KOPT-K1 (cell line): ENCODE data around the gene CPED1.
"Not testable (repeated sequence)": the region's sequence is repeated elsewhere in the genome, so short reads cannot be mapped to it uniquely, and the experiment has no call there.

Source experiments
- H3K27ac ChIP-seq: fragments of 200-600 bp; sonication (generic); 2 replicates; pipeline ENCODE4 v1.5.1; 2016; ENCODE audit warnings: antibody characterized with exemption, mild to moderate bottlenecking, low read depth, low read length; ENCODE audit not compliant: poor library complexity, severe bottlenecking
- H3K36me3 ChIP-seq: fragments of 200-600 bp; sonication (generic); 2 replicates; pipeline ENCODE4 v1.5.1; 2017; ENCODE audit warnings: antibody characterized with exemption, mild to moderate bottlenecking, low read length, moderate library complexity; ENCODE audit not compliant: insufficient read depth
- H3K9me3 ChIP-seq: fragments of 200-600 bp; sonication (generic); 2 replicates; pipeline ENCODE4 v1.5.1; 2017; ENCODE audit warnings: antibody characterized with exemption, low read length, mild to moderate bottlenecking; ENCODE audit not compliant: insufficient read depth, poor library complexity, severe bottlenecking

Gene CPED1

DNA sequence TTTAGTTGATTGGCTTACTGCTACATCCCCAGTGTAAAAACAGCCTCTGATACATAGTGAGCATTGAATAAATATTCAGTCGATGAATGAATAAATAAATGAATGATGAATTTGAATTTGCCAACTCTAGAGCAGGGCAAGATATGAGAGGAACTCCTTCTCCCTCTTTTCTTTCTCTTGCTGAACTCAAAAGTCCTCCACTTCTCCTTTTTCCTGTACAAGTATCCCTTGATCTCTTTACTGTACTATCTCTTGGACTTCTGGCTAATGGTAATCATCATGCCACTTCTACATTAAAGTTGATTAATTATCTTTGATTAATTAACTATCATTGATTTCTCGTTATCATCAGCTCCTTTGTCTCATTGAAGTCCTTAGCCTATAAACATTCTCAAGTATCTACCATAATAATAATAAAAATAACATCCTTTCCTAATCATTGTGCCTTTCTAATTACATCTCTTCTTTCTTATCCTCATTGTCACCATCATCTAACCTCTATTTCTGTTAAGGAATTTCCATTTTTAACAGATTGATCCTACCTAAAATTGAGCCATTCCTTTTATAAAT, 10.6 kb downstream of the CPED1 start:
- H3K27ac ChIP-seq = no peak overlapping the region
- H3K9me3 ChIP-seq = no peaks in the 10 kb centered on the region
- H3K36me3 ChIP-seq = no peaks in the 10 kb centered on the region

DNA sequence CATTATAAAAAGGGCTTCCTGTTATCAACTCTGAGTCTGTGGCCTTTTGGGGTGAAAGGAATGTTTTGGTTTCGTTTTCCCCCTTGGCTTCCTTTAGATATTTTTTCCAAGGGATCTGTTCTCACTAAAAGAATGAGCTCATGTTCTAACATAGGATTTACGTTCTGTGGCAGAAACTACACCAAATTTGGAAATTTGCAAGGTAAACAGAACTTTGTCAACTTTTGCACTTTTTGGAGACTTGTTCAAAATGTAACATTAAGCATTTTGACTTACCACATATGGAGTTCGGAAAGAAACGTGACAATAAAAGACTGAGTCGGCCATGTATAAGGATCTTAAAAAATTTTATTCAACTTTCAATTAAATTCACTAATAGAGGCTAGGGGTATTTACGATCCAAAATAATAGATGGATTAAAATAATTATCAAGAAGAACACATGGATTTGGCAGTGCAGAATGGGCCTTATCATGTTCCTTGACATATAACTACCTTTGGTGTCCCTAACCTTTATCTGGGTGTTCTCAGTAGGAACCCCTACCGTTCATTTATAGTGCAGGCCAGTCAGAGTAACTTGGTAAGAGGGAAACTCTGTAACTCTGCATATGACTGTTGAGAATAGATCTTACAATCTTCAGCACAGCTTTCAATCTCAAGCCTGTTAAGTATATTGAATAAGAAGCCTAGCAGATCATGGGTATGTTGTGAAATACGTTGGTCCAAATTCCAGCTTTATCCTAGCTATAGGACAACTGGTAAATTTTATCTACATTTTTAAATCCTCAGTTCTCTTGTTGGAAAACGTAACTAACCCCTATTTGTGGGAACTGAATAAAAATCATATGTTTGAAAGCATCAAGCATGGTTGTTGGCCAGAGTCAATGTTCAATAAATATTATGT, 11.8 kb downstream of the CPED1 start:
- H3K27ac ChIP-seq = no peak overlapping the region
- H3K9me3 ChIP-seq = no peaks in the 10 kb centered on the region
- H3K36me3 ChIP-seq = no peaks in the 10 kb centered on the region

DNA sequence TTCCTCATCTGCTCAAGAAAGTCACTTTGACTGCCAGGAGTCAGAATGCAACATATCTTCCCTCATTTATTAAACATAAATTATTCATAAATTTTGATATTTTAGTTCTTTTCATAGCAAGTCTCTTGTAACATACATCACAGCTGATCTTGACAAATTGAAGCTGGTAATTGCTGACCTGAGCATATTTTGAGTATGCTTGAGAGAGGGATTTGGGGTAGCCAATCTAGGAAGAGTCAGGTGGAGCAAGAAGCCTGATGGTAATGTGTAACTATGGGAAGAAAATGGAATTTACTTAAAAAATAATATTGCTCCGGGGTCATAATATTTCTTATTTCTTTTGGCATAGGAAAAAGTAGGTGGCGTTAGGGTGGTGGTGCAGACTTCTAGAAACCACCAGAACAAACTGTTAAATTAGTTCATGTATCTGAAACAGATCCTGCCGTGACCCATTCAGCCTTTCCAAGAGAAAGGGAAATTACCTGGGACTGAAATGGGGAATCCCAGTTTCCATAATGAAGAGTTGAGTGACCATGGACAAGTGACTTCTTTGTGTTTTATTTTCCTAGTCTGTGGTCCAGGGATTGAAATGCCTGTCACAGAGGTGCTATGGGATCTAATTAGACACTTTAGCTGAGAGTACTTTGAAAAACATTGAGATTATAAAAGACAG, 12.9 kb downstream of the CPED1 start:
- Histone ChIP-seq H3K27ac (no peak overlapping the region), H3K9me3 (no peaks in the 10 kb centered on the region), H3K36me3 (no peaks in the 10 kb centered on the region)

DNA sequence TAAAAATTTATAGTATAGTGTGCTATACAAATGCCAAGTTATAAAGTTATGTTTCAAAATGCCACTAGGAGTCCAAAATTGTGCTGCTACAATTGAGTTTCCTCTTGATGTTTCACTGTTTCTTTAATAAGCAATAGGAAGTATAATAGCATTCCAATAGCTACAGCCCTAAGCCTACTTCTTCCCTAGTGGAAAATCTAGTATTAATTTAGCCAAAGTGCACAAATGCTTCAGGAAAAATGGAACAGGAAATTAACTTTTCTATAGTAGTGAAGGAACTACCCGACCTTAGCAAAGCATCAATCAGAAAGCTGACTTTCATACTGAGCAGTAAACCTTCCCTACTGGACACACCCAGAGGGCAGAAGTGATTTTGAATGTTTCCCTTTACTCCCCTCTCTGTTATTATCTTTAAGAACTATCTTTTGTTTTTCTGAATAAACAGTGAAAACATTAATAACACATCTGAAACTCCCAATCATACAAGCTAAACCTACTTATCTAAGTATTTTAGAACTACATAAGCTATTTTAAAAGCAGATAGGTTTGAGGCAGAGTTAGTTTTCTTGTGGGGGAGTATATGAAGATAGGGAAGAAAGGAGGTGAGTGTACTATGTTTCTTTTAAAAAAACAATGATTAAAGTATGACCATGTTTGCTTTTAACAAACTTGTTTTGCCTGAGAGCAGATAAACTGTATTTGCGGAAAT, 13.7 kb downstream of the CPED1 start:
- H3K27ac ChIP-seq = no peak overlapping the region
- H3K9me3 ChIP-seq = no peaks in the 10 kb centered on the region
- H3K36me3 ChIP-seq = no peaks in the 10 kb centered on the region

DNA sequence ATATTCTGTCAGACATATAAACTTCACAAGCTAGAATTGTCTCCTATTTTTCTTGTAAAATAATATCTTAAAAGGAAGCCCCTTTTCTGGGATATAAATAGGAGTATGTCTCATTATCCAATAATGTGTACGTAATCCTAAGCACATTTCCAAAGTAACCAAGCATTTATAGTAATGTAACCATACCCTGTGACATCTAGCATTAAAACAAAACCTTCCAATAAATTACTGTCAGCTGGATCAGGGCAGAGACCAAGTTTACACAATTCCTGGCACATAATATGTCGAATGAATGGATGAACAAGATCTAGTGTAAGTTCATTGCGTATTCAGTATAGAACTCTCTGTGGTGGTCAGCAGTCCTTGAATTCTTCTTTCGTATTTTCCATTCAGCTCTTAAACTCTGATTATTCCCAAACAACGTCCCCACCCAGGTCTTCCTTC, 14.3 kb downstream of the CPED1 start:
- no peaks in the 10 kb centered on the region for H3K9me3 ChIP-seq
- no peaks in the 10 kb centered on the region for H3K36me3 ChIP-seq
- no peak overlapping the region for H3K27ac ChIP-seq

DNA sequence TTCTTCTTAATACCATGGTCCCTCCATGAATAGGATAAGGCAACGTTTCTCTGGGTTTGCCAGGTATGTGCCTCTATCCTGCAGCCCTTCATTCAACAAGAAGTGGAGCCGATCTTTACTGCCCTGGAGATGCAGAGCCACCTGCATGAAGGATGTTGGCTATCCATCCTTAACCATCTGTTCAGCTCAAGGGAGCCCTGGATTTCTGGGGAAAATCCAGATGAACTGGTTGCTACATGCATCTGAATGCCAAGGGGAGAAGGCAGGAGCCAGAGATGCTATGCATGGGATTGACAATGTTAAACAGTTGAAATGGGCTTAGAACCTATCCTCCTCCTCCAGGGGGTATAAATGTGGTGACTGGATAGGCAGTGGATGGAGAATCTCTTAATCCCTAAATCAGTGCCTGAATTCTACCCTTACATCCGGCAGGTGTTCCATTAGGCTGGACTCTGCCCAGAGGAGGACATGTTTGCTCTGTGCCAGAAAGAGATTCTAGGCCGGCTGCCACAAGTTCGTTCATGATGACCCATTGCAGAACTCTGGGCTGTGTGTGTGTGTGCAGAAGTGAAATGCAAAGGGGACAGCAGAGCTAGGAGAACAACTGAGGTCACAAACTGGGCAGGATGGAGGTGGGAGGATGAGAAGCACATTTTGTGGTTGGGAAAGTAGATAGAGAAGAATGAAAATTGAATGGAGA, 15.6 kb downstream of the CPED1 start:
- no peaks in the 10 kb centered on the region for H3K36me3 ChIP-seq
- no peak overlapping the region for H3K27ac ChIP-seq
- no peaks in the 10 kb centered on the region for H3K9me3 ChIP-seq

DNA sequence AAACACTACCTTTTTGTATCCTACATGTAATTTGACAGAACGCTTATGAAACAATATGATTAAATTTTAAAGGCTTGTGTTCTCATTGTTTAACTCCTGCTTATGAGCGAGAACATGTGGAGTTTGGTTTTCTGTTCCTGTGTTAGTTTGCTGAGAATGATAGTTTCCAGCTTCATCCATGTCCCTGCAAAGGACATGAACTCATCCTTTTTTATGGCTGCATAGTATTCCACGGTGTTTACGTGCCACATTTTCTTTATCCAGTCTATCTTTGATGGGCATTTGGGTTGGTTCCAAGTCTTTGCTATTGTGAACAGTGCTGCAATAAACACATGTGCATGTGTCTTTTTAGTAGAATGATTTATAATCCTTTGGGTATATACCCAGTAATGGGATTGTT, 16.5 kb downstream of the CPED1 start:
- H3K27ac ChIP-seq, H3K36me3 ChIP-seq, H3K9me3 ChIP-seq: not testable (repeated sequence)

DNA sequence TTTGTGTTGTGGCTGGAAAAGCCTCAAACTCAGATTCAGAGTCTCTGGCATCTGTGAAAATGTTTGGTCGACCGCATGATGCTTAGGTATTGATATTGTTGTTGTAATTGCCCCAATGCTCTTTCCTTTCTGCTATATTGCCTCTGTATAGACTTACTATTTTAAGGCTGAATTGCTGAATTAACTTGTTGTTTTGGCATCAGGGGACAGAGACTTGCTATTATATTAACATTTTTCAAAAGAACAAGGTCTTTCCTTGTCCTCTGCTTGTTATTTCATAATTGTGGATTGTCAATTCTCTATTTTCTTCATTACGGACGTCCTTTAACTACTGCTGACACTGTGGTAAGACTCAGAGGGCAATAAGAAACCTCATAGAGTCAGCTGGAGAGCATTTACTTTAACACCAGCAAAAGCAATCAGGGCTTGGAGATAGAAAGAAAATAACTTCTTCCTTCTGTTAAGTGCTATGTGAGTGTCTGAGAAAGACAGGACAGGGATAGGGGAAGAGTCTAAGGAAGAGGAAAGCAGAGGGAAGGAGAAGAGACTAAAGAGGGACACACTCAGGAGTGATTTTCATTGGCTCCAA, 17.6 kb downstream of the CPED1 start:
- H3K36me3 ChIP-seq = no peaks in the 10 kb centered on the region
- H3K9me3 ChIP-seq = no peaks in the 10 kb centered on the region
- no peak overlapping the region for H3K27ac ChIP-seq

DNA sequence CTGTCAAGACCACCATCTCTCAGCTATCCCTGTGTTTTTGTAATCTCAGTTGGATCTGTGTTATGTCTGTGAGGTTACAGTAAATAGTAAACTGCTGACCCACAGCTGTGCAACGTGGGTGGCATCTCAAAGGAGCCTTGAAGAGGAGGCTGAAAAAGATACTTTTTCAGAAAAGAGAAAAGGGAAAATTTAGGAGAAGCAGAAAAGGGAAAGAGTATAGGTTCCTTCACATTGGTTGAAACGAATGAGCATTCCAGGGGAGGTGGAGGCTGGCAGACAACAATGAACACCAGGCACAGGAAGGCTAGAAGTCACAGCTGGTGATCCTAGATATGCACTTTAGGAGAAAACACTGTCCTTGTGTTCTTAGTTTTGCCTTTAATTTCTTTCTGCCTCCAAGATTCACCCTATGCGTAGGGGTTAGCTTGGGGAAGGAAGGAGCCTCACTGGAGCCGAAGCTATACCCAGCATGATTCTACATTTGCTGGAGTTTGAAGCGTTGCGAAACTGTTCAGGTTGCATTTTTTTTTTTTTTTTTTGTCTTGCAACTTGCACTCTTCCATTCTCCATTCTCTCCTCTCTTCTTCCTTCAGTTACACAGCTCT, 18.3 kb downstream of the CPED1 start:
- Histone ChIP-seq H3K9me3 (no peaks in the 10 kb centered on the region), H3K36me3 (no peaks in the 10 kb centered on the region), H3K27ac (no peak overlapping the region)

DNA sequence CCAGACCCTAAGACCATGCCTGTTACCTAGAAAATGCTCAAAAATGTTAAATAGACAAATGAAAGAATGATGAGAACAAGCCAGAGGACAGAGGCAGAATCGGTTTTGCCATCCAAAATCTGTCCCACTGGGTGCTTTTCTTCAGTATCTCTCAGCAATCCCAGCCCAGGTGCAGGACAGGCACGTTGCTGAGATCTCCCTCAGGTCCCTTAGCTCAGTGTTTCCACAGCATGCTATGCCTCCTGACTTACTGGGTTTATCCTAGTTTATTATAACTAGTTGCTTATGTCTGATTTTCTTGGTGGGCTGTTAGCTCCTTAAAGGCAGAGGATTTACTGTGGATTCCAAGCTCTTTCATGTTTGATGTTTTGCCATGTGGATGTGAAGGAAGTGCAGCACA, 20.3 kb downstream of the CPED1 start:
- Histone ChIP-seq H3K27ac (no peak overlapping the region), H3K9me3 (no peaks in the 10 kb centered on the region), H3K36me3 (no peaks in the 10 kb centered on the region)

DNA sequence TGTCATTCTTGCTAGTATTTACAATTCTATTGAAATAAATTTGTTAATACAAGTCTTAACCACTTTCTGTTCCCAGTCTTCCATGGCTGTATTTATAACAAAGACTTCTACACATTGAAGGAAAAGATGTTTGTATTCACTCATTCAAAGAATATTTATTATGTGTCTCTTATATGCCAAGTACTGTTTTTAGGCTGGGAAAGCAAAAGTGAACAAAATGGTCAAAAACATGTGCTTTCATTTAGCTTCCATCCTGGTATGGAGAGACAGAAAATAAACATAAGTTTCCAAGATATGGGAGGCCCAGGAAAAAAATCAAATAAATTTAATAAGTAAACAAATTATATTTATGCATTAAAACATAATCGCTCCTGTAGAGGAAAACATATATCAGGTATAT, 22.9 kb downstream of the CPED1 start:
- Histone ChIP-seq H3K36me3 (no peaks in the 10 kb centered on the region), H3K27ac (no peak overlapping the region), H3K9me3 (no peaks in the 10 kb centered on the region)

DNA sequence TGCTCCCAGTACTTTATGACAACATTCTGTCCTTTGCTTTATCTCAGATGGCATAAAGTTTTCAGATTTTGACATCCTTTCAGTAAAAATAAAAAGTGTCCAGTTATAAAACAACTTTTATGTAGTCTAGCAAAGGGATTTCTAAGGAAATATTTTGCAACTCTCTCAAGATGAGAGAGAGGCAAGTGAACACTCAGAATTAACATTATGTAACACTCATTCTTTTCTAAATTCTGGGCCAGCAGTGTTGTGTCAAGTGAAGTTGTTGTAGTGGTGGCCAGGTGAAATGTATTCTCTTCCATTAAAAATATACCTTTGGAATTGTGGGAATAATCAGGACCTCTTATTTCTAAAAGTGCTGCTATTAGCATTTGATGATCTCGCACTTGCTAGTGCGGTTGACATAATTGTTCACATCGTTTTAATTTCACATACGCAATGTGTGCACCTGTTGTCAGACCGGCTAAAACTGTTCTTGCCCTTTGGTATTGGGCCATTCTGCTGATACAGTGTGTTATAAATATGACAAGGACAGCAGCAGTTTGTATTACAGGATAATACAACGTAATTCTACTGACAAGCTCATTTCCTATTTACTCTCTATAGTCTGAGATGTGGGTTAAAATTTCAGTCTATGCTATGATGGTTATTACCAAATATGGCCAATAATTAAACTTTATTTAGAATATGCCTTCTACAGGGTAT, 23.8 kb downstream of the CPED1 start:
- Histone ChIP-seq H3K9me3 (no peaks in the 10 kb centered on the region), H3K27ac (no peak overlapping the region), H3K36me3 (no peaks in the 10 kb centered on the region)

DNA sequence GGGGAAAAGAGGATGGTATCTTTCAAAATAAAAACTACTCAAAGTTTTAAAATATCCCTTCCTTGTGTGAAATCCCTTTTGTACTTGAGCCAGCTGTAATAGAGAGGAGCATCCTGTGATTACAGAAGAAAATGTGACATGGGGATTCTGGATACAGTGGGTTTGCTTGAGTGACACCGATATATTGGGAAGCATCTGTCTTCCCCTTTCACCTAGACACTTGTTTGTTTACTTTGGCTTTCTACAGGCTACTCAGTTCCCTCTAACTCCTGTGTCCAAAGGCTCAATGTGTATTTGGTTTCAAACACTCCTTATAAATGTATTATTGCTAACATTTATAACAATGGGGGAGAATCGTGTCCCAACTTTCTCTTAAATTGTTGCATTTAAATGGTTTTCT, 24.4 kb downstream of the CPED1 start:
- no peak overlapping the region for H3K27ac ChIP-seq
- no peaks in the 10 kb centered on the region for H3K36me3 ChIP-seq
- no peaks in the 10 kb centered on the region for H3K9me3 ChIP-seq
